KOPT-K1 (cell line): Measurements from ENCODE around the gene EPDR1.
"Not testable (repeated sequence)": the region's sequence is repeated elsewhere in the genome, so short reads cannot be mapped to it uniquely, and the experiment has no call there.

Experiments
- H3K27ac ChIP-seq: fragments of 200-600 bp; sonication (generic); 2 replicates; pipeline ENCODE4 v1.5.1; 2016; ENCODE audit warnings: antibody characterized with exemption, mild to moderate bottlenecking, low read depth, low read length; ENCODE audit not compliant: poor library complexity, severe bottlenecking
- H3K36me3 ChIP-seq: fragments of 200-600 bp; sonication (generic); 2 replicates; pipeline ENCODE4 v1.5.1; 2017; ENCODE audit warnings: antibody characterized with exemption, mild to moderate bottlenecking, low read length, moderate library complexity; ENCODE audit not compliant: insufficient read depth
- H3K9me3 ChIP-seq: fragments of 200-600 bp; sonication (generic); 2 replicates; pipeline ENCODE4 v1.5.1; 2017; ENCODE audit warnings: antibody characterized with exemption, low read length, mild to moderate bottlenecking; ENCODE audit not compliant: insufficient read depth, poor library complexity, severe bottlenecking

EPDR1 gene

GRCh38 chr7:37945336-37945735 lies 24.9 kb downstream of the EPDR1 start:
- Histone ChIP-seq H3K36me3 (peaks cover 5% of the 10 kb centered on the region; the same call in 1 of the 2 replicates), H3K9me3 (no peaks in the 10 kb centered on the region), H3K27ac (no peak overlapping the region)

DNA sequence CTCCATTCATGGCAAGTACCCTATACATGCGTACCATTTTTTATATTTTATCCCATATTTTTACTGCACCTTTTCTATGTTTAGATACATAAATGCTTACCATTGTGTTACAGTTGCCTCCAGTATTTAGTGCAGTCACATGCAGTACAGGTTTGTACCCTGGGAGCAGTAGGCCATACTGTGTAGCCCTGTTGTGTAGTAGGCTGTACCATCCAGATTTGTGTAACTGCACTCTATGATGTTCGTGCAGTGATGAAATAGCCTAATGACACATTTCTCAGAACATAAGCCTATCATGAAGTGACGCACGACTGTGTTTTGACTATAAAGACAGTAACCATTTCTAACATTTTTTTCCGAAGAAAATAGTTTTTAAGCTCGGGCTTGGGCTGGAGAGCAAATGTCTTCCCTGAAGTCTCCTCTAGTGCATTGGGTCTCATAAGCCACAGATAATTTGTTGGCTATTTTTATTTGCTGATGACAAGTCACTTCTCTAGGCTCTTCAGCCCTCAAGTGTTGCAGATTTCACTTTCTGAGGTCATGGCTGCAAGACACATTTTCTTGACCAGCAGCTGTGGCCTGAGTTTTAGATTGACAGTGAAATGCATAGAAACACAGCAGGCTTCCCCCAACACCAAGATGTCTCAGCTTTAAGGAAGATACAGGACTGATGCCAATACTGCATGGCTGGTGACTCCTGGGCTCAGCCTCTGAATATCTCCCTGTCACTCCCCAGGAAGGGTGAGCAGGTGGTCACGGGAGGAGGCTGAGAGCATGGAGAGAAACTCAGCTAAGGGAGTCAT lies 26.9 kb downstream of the EPDR1 start:
- peaks cover 6% of the 10 kb centered on the region for H3K36me3 ChIP-seq
- H3K27ac ChIP-seq: no peak overlapping the region
- H3K9me3 ChIP-seq: no peaks in the 10 kb centered on the region

DNA sequence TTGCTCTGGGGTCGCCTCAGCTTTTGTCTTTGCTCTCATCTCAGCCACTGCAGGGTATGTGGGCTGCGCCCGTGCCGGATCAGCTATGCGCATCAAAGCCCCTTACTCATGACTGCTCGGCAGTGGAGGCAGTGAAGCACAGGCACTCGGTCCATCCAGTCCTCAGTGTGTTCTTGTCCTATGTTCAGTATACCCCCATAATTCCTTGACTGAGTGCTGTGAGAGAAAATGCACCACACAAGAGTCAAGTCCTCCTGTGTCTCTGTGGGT lies 27.4 kb downstream of the EPDR1 start:
- Histone ChIP-seq H3K9me3 (no peaks in the 10 kb centered on the region), H3K27ac (no peak overlapping the region), H3K36me3 (peaks cover 6% of the 10 kb centered on the region)

DNA sequence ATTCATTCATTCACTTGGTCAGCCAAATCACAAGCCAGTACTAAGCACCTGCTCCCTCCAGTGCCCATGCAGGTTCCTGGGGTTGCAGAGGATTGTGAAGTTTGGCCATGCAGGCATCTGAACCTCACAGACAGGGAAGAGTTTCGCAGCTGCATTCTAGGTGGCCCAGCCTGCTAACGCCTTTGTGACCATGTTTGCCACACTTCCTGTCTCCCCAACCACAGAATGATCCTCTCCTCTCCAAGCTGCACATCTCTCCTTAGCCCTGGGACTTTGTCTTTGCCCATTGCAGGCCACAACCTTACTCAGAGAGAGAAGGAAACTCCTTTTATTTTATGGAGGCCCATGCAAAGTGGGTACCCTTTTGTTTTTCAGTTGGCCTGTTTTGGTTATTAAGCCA lies 31.8 kb downstream of the EPDR1 start:
- H3K36me3 ChIP-seq: peaks cover 6% of the 10 kb centered on the region
- no peaks in the 10 kb centered on the region for H3K9me3 ChIP-seq
- H3K27ac ChIP-seq: no peak overlapping the region

- not testable (repeated sequence) for H3K27ac ChIP-seq, H3K36me3 ChIP-seq, H3K9me3 ChIP-seq
These were observed 33.8 kb downstream of the EPDR1 start for GRCh38 chr7:37954217-37954616.

- Histone ChIP-seq H3K9me3 (no peaks in the 10 kb centered on the region), H3K27ac (no peak overlapping the region), H3K36me3 (no peaks in the 10 kb centered on the region; the same call in 1 of the 2 replicates)
These were observed 36.4 kb downstream of the EPDR1 start for GRCh38 chr7:37956791-37957190.

GRCh38 chr7:37957221-37957970 lies 37.0 kb downstream of the EPDR1 start:
- Histone ChIP-seq H3K36me3 (no peaks in the 10 kb centered on the region), H3K9me3 (no peaks in the 10 kb centered on the region), H3K27ac (no peak overlapping the region)

GRCh38 chr7:37960483-37960882 lies 40.0 kb downstream of the EPDR1 start:
- no peaks in the 10 kb centered on the region for H3K9me3 ChIP-seq
- H3K36me3 ChIP-seq: no peaks in the 10 kb centered on the region
- no peak overlapping the region for H3K27ac ChIP-seq

GRCh38 chr7:37961251-37961650 lies 40.8 kb downstream of the EPDR1 start:
- H3K27ac ChIP-seq: no peak overlapping the region
- no peaks in the 10 kb centered on the region for H3K36me3 ChIP-seq
- H3K9me3 ChIP-seq: no peaks in the 10 kb centered on the region

DNA sequence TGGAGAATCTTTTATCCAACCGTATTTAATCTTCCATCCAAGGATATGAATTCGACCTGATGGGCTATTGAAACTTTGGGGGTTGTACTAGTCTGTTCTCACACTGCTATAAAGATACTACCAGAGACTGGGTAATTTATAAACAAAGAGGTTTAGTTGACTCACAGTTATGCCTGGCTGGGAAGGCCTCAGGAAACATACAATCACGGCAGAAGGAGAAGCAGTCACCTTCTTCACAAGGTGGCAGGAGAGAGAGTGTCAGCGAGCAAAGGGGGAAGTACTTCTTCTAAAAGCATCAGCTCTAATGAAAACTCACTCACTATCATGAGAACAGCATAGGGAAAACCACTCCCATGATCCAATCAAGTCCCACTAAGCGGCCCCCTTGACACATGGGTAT lies 43.8 kb downstream of the EPDR1 start:
- H3K36me3 ChIP-seq: no peaks in the 10 kb centered on the region
- H3K27ac ChIP-seq: no peak overlapping the region
- no peaks in the 10 kb centered on the region for H3K9me3 ChIP-seq

DNA sequence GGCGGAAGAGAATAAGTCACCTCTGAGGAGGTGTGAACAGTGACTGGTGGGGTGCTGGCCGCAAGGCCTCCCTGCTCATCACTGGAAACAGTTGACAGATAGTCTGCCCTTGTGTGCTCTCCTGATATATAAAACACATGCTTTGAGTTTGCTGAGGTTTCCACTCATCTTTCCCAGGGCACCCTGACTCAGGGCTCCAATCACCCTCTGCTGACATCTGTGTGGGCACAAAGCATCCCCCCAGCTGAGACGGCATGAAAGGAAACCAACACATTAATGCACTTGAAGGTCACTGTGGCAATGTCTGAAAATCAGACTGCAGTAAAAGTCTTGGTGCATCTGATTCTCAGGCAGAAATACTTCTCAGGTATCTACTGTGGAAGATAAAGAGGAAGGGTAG lies 49.8 kb downstream of the EPDR1 start:
- Histone ChIP-seq H3K36me3 (no peaks in the 10 kb centered on the region), H3K9me3 (no peaks in the 10 kb centered on the region), H3K27ac (no peak overlapping the region)

- Histone ChIP-seq H3K27ac (no peak overlapping the region), H3K9me3 (no peaks in the 10 kb centered on the region), H3K36me3 (no peaks in the 10 kb centered on the region)
These were observed 51.1 kb downstream of the EPDR1 start for GRCh38 chr7:37971491-37971890.

DNA sequence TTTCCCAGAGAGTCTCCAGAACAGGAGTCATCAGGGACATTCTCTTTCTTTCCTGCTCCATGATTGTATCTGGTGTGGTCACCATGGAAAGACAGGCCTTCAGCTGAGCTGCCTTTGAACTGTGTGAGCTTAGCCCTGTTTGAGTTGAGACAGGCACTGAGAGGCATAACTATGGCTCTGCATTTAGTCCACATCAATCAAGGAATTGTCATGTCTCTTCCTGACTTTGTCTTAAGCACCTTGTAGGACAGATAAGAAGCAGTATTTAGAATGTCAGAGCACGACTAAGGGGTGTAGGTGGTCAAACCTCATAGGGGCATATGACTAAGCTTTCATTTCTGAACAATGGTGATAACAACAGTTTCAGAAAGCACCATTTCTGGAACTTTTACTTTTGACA lies 53.5 kb downstream of the EPDR1 start:
- Histone ChIP-seq H3K27ac (no peak overlapping the region), H3K36me3 (no peaks in the 10 kb centered on the region), H3K9me3 (no peaks in the 10 kb centered on the region)

- Histone ChIP-seq H3K27ac (no peak overlapping the region), H3K36me3 (no peaks in the 10 kb centered on the region), H3K9me3 (no peaks in the 10 kb centered on the region)
These were observed 54.3 kb downstream of the EPDR1 start for GRCh38 chr7:37974711-37975110.

GRCh38 chr7:37977243-37977642 lies 56.8 kb downstream of the EPDR1 start:
- Histone ChIP-seq H3K36me3 (no peaks in the 10 kb centered on the region), H3K27ac (no peak overlapping the region), H3K9me3 (no peaks in the 10 kb centered on the region)

DNA sequence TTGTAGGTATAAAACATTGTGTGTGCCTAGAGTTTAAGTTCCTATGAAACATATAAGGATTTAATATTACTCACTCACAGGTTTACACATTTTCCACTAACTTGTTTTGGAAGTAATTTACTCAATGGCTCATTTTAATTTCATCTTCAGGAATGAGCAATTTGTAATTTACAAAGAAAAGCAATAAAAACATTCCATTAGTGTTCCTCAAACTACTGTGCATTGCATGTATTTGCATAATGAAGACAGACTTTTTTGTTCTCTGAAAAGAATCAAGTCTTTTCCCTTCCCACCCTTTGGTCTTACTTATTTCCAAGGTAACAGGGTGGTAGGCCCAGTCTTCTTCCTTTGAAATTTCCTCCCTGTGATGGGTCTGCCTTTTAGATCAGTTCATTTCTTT lies 61.2 kb downstream of the EPDR1 start:
- H3K27ac ChIP-seq: no peak overlapping the region

More for the DNA sequence above, 61.2 kb downstream of the EPDR1 start:
- Histone ChIP-seq H3K9me3 (no peaks in the 10 kb centered on the region), H3K36me3 (no peaks in the 10 kb centered on the region)
